SW480 (cell line): Measurements from ENCODE around the gene VASH1.
A peak's percentile ranks its signal among the peaks of the same experiment; 100 is the strongest.

Experiments used
- DNase-seq: peaks from one replicate; pipeline ENCODE4 v3.0.0-alpha.2; 2016; ENCODE audit warnings: low spot score

VASH1 gene

GRCh38 chr14:76742966-76743365 lies 18.3 kb upstream of the VASH1 start:
- peak; percentile 26 for DNase-seq

- DNase-seq = no peak
Measured at GRCh38 chr14:76752744-76753143, 8.5 kb upstream of the VASH1 start.

- no peak for DNase-seq
Measured at GRCh38 chr14:76753541-76754198, 7.6 kb upstream of the VASH1 start.

GRCh38 chr14:76754586-76754985 lies 6.7 kb upstream of the VASH1 start:
- no peak for DNase-seq

GRCh38 chr14:76755610-76756370 lies 5.5 kb upstream of the VASH1 start:
- DNase-seq = no peak

- DNase-seq = no peak
Measured at GRCh38 chr14:76756371-76756750, 4.9 kb upstream of the VASH1 start.

GRCh38 chr14:76759589-76759988 lies 1.7 kb upstream of the VASH1 start:
- no peak for DNase-seq

GRCh38 chr14:76760331-76761135 lies 735 bp upstream of the VASH1 start:
- no peak for DNase-seq

GRCh38 chr14:76761960-76762410 lies 717 bp downstream of the VASH1 start:
- DNase-seq = no peak

GRCh38 chr14:76762411-76763095 lies 1.3 kb downstream of the VASH1 start:
- no peak for DNase-seq

- DNase-seq = no peak
Measured at GRCh38 chr14:76763096-76764041, 2.1 kb downstream of the VASH1 start.

GRCh38 chr14:76765461-76765931 lies 4.2 kb downstream of the VASH1 start:
- DNase-seq = no peak

- no peak for DNase-seq
Measured at GRCh38 chr14:76767681-76768656, 6.7 kb downstream of the VASH1 start.

GRCh38 chr14:76768671-76769500 lies 7.6 kb downstream of the VASH1 start:
- no peak for DNase-seq

GRCh38 chr14:76769636-76770292 lies 8.5 kb downstream of the VASH1 start:
- DNase-seq = no peak

GRCh38 chr14:76770521-76771436 lies 9.5 kb downstream of the VASH1 start:
- no peak for DNase-seq

GRCh38 chr14:76771437-76771980 lies 10.2 kb downstream of the VASH1 start:
- DNase-seq = no peak
